SK-N-MC (cell line): ENCODE results near the gene KCNN1.

Source experiments
- EZH2 ChIP-seq: fragments of 200-600 bp; sonication (generic); IDR thresholded peaks from one replicate; pipeline ENCODE4 v1.6.1; 2017; ENCODE audit warnings: antibody characterized with exemption
- FOXP2 ChIP-seq: optimal IDR thresholded peaks from 2 replicates; pipeline ENCODE3; 2011; ENCODE audit warnings: mild to moderate bottlenecking, moderate library complexity; ENCODE audit not compliant: insufficient read depth; ENCODE audit errors: extremely low read length, control extremely low read depth
- POLR2AphosphoS5 ChIP-seq: IDR thresholded peaks from 2 replicates; pipeline ENCODE4 v1.6.1; 2012; ENCODE audit warnings: mild to moderate bottlenecking, low read depth, low read length, borderline replicate concordance

- TF ChIP-seq EZH2 (no peak), POLR2AphosphoS5 (no peak), FOXP2 (no peak)
These were observed 44.8 kb upstream of the KCNN1 start for GRCh38 chr19:17922138-17922537.
